Measurements from ENCODE around the gene STAMBP. TPM values are rescaled to one million over a fixed set of nuclear protein-coding genes. Genes with fewer than 3 reads are reported as not detected.

STAMBP gene
- total and polyA plus RNA-seq, 2 of the 13 experiments (the other 11 are each of a cell fraction or from before 2014, with no cell fraction given), result 49.6 to 53.2 TPM

DNA sequence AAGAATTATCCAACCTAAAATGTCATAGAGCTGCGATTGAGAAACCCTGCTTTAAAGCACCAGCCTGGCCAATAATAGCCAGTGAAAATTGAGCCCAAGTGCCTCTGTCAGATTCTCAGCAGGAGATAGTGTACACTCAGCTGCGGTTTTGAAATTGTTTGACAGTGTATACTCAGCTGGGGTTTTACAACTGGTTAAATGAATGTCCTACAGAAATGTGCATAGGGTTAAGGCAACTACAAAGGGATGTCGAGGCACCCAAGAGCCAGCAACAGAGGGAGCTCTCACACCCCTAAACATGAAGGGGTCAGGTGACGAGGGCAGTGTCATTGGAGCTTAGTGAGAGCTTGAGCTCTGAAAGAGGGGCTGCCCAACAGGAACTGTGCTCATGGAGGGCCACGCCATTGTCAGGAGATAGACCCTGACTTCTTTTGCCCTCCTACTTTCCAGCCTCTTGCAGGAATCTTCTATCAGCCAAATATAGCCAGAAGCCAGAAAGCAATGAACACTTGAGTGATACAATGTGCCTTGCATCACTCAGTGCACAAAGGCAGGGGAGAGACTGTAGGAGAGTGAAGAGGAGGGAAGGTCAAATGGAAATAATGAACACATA is 79.2 kb downstream of the STAMBP start (continued):
- TF ChIP-seq ZNF737 (CRISPR knock-in tag; IDR thresholded peaks at IDR 0.05; ENCODE audit: borderline replicate concordance) (no peak), ZBTB3 (CRISPR knock-in tag; IDR thresholded peaks at IDR 0.05; ENCODE audit: borderline replicate concordance, low read depth) (no peak), IRX3 (CRISPR knock-in tag; IDR thresholded peaks at IDR 0.05; ENCODE audit: borderline replicate concordance, low read depth) (no peak), GFI1 (CRISPR knock-in tag; IDR thresholded peaks at IDR 0.05; ENCODE audit: borderline replicate concordance) (no peak), ZNF775 (CRISPR knock-in tag; IDR thresholded peaks at IDR 0.05; ENCODE audit: borderline replicate concordance) (no peak), ZNF577 (CRISPR knock-in tag; IDR thresholded peaks at IDR 0.05; ENCODE audit: borderline replicate concordance, low read depth) (no peak), ZKSCAN5 (CRISPR knock-in tag; IDR thresholded peaks at IDR 0.05) (no peak), STAG1 (CRISPR knock-in tag; IDR thresholded peaks at IDR 0.05) (peak; percentile 59)
- TF ChIP-seq, protein P1, sequence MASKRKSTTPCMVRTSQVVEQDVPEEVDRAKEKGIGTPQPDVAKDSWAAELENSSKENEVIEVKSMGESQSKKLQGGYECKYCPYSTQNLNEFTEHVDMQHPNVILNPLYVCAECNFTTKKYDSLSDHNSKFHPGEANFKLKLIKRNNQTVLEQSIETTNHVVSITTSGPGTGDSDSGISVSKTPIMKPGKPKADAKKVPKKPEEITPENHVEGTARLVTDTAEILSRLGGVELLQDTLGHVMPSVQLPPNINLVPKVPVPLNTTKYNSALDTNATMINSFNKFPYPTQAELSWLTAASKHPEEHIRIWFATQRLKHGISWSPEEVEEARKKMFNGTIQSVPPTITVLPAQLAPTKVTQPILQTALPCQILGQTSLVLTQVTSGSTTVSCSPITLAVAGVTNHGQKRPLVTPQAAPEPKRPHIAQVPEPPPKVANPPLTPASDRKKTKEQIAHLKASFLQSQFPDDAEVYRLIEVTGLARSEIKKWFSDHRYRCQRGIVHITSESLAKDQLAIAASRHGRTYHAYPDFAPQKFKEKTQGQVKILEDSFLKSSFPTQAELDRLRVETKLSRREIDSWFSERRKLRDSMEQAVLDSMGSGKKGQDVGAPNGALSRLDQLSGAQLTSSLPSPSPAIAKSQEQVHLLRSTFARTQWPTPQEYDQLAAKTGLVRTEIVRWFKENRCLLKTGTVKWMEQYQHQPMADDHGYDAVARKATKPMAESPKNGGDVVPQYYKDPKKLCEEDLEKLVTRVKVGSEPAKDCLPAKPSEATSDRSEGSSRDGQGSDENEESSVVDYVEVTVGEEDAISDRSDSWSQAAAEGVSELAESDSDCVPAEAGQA (IDR thresholded peaks at IDR 0.05; ENCODE audit: low read depth), result no peak
- TF ChIP-seq, protein P1 (CRISPR knock-in tag; IDR thresholded peaks at IDR 0.05; ENCODE audit: borderline replicate concordance), result no peak
- TF ChIP-seq, protein P2, sequence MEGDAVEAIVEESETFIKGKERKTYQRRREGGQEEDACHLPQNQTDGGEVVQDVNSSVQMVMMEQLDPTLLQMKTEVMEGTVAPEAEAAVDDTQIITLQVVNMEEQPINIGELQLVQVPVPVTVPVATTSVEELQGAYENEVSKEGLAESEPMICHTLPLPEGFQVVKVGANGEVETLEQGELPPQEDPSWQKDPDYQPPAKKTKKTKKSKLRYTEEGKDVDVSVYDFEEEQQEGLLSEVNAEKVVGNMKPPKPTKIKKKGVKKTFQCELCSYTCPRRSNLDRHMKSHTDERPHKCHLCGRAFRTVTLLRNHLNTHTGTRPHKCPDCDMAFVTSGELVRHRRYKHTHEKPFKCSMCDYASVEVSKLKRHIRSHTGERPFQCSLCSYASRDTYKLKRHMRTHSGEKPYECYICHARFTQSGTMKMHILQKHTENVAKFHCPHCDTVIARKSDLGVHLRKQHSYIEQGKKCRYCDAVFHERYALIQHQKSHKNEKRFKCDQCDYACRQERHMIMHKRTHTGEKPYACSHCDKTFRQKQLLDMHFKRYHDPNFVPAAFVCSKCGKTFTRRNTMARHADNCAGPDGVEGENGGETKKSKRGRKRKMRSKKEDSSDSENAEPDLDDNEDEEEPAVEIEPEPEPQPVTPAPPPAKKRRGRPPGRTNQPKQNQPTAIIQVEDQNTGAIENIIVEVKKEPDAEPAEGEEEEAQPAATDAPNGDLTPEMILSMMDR (CRISPR knock-in tag; IDR thresholded peaks at IDR 0.05), result peak; percentile 60
